Neural cell (in vitro differentiated cells): ENCODE measurements around the gene EPS15.
"Not testable (repeated sequence)": the region's sequence is repeated elsewhere in the genome, so short reads cannot be mapped to it uniquely, and the experiment has no call there.

ENCODE experiments used
- EP300 ChIP-seq: fragments of 450-650 bp; conservative IDR thresholded peaks from 2 replicates; pipeline ENCODE4 v1.6.1; 2014; ENCODE audit warnings: antibody characterized with exemption, mild to moderate bottlenecking, moderate library complexity; ENCODE audit not compliant: poor library complexity, severe bottlenecking
- EZH2 ChIP-seq: fragments of 200-600, 300-800 bp; shearing (Covaris generic), sonication (generic); IDR thresholded peaks from 2 replicates; pipeline ENCODE4 v1.6.1; 2014; ENCODE audit warnings: antibody characterized with exemption, low read length, borderline replicate concordance, mild to moderate bottlenecking; ENCODE audit not compliant: insufficient read depth, poor library complexity, severe bottlenecking
- POLR2AphosphoS5 ChIP-seq: IDR thresholded peaks from 2 replicates; pipeline ENCODE4 v1.6.1; 2012
- RAD21 ChIP-seq: fragments of 450-650 bp; conservative IDR thresholded peaks from 2 replicates; pipeline ENCODE4 v1.6.1; 2014; ENCODE audit warnings: antibody characterized with exemption, mild to moderate bottlenecking, moderate library complexity
- SMC3 ChIP-seq: fragments of 450-650 bp; conservative IDR thresholded peaks from 2 replicates; pipeline ENCODE4 v1.6.1; 2014; ENCODE audit warnings: antibody characterized with exemption, mild to moderate bottlenecking, moderate library complexity; ENCODE audit not compliant: poor library complexity
- TAF1 ChIP-seq: IDR thresholded peaks from 2 replicates; pipeline ENCODE4 v1.6.1; 2012; ENCODE audit warnings: low read depth
- TF ChIP-seq, protein P1 (sequence below): fragments of 450-650 bp; IDR thresholded peaks from 2 replicates; pipeline ENCODE4 v1.5.1; 2014; ENCODE audit warnings: antibody characterized with exemption, mild to moderate bottlenecking, moderate library complexity; ENCODE audit not compliant: poor library complexity, severe bottlenecking
- TF ChIP-seq, protein P2 (sequence below): IDR thresholded peaks from 2 replicates; pipeline ENCODE4 v1.6.1; 2012; ENCODE audit warnings: borderline replicate concordance

DNA sequence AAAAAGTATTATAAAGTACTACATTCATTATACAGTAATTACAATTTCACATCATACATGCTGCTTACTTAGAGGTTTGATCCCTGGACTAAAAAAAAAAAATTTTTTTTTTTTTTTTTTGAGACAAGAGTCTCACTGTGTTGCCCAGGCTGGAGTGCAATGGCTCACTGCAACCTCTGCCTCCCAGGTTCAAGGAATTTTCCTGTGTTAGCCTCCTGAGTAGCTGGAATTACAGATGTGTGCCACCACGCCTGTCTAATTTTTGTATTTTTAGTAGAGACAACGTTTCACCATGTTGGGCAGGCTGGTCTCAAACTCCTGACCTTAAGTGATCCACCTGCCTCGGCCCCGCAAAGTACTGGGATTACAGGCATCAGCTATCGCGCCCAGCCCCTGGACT lies 81.7 kb downstream of the EPS15 start:
- TF ChIP-seq, protein P1, sequence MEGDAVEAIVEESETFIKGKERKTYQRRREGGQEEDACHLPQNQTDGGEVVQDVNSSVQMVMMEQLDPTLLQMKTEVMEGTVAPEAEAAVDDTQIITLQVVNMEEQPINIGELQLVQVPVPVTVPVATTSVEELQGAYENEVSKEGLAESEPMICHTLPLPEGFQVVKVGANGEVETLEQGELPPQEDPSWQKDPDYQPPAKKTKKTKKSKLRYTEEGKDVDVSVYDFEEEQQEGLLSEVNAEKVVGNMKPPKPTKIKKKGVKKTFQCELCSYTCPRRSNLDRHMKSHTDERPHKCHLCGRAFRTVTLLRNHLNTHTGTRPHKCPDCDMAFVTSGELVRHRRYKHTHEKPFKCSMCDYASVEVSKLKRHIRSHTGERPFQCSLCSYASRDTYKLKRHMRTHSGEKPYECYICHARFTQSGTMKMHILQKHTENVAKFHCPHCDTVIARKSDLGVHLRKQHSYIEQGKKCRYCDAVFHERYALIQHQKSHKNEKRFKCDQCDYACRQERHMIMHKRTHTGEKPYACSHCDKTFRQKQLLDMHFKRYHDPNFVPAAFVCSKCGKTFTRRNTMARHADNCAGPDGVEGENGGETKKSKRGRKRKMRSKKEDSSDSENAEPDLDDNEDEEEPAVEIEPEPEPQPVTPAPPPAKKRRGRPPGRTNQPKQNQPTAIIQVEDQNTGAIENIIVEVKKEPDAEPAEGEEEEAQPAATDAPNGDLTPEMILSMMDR: not testable (repeated sequence)
- TF ChIP-seq POLR2AphosphoS5, EP300, RAD21, TAF1, EZH2, SMC3: not testable (repeated sequence)
- TF ChIP-seq, protein P2, sequence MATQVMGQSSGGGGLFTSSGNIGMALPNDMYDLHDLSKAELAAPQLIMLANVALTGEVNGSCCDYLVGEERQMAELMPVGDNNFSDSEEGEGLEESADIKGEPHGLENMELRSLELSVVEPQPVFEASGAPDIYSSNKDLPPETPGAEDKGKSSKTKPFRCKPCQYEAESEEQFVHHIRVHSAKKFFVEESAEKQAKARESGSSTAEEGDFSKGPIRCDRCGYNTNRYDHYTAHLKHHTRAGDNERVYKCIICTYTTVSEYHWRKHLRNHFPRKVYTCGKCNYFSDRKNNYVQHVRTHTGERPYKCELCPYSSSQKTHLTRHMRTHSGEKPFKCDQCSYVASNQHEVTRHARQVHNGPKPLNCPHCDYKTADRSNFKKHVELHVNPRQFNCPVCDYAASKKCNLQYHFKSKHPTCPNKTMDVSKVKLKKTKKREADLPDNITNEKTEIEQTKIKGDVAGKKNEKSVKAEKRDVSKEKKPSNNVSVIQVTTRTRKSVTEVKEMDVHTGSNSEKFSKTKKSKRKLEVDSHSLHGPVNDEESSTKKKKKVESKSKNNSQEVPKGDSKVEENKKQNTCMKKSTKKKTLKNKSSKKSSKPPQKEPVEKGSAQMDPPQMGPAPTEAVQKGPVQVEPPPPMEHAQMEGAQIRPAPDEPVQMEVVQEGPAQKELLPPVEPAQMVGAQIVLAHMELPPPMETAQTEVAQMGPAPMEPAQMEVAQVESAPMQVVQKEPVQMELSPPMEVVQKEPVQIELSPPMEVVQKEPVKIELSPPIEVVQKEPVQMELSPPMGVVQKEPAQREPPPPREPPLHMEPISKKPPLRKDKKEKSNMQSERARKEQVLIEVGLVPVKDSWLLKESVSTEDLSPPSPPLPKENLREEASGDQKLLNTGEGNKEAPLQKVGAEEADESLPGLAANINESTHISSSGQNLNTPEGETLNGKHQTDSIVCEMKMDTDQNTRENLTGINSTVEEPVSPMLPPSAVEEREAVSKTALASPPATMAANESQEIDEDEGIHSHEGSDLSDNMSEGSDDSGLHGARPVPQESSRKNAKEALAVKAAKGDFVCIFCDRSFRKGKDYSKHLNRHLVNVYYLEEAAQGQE: not testable (repeated sequence)
